IMR-90 (cell line): ENCODE data around the gene EXOC4. TPM values are rescaled to one million over a fixed set of nuclear protein-coding genes. Genes with fewer than 3 reads are reported as not detected.

Source experiments
- ATAC-seq: fragments of 200-7000 bp; cut with Tn5 transposase; 2 replicates; pipeline ENCODE4 v1.9.1; 2020; ENCODE audit warnings: low read depth, mild to moderate bottlenecking, moderate library complexity
- BruUV-seq: library from RNA; stranded (reverse); fragments of 400-500 nt; replicated peaks from 2 replicates; lab custom pipeline; 2021; lab: Mats Ljungman, UMichigan
- CTCF ChIA-PET: fragments of 300-600 bp; formaldehyde crosslinking; extraction: SDS; loops from one replicate; lab custom pipeline; 2021; ENCODE audit warnings: antibody characterized with exemption; lab: Yijun Ruan, JAX
- POLR2A ChIA-PET: fragments of 300-600 bp; sonication (Branson Sonifier 250); formaldehyde crosslinking; loops from one replicate; lab custom pipeline; 2022; ENCODE audit warnings: antibody characterized with exemption; ENCODE audit not compliant: unreplicated experiment; lab: Charles Lee
- DNase-seq: peaks from one replicate; pipeline ENCODE4 v3.0.0; 2013
- H2AFZ ChIP-seq: replicated peaks from 2 replicates; pipeline ENCODE3; 2013; ENCODE audit warnings: low read length, mild to moderate bottlenecking; ENCODE audit not compliant: poor library complexity
- H2AK5ac ChIP-seq: 2 replicates; pipeline ENCODE4 v1.6.1; 2013; ENCODE audit warnings: low read depth, low read length, inconsistent platforms
- H2AK9ac ChIP-seq: replicated peaks from 2 replicates; pipeline ENCODE3; 2013; ENCODE audit warnings: mild to moderate bottlenecking, low read depth, low read length, moderate library complexity; ENCODE audit not compliant: poor library complexity
- H2BK120ac ChIP-seq: 2 replicates; pipeline ENCODE4 v1.6.1; 2013; ENCODE audit warnings: low read depth, low read length, inconsistent platforms
- H2BK15ac ChIP-seq: 3 replicates; pipeline ENCODE4 v1.6.1; 2013; ENCODE audit warnings: low read depth, low read length, inconsistent platforms
- H2BK20ac ChIP-seq: 2 replicates; pipeline ENCODE4 v1.6.1; 2013; ENCODE audit warnings: low read depth, mild to moderate bottlenecking, inconsistent platforms, low read length, moderate library complexity
- H2BK5ac ChIP-seq: 2 replicates; pipeline ENCODE4 v1.6.1; 2013; ENCODE audit warnings: mild to moderate bottlenecking, low read depth, low read length, inconsistent platforms; ENCODE audit not compliant: poor library complexity, severe bottlenecking
- H3K14ac ChIP-seq: replicated peaks from 2 replicates; pipeline ENCODE4 v1.6.1; 2013; ENCODE audit warnings: low read depth, low read length, inconsistent platforms
- H3K18ac ChIP-seq: 2 replicates; pipeline ENCODE4 v1.6.1; 2013; ENCODE audit warnings: low read depth, low read length, control low read depth
- H3K23ac ChIP-seq: 2 replicates; pipeline ENCODE4 v1.6.1; 2013; ENCODE audit warnings: low read depth, low read length, inconsistent platforms
- H3K27ac ChIP-seq: 2 replicates; pipeline ENCODE4 v1.5.1; 2013; ENCODE audit warnings: mild to moderate bottlenecking, control low read depth, low read length; ENCODE audit not compliant: insufficient read depth
- H3K27me3 ChIP-seq: 2 replicates; pipeline ENCODE4 v1.6.1; 2013; ENCODE audit warnings: low read length; ENCODE audit not compliant: control insufficient read depth, insufficient read depth
- H3K36me3 ChIP-seq: 2 replicates; pipeline ENCODE4 v1.6.1; 2013; ENCODE audit warnings: low read length, mixed read lengths; ENCODE audit not compliant: control insufficient read depth, insufficient read depth
- H3K4ac ChIP-seq: 2 replicates; pipeline ENCODE4 v1.6.1; 2013; ENCODE audit warnings: low read depth, low read length, inconsistent platforms
- H3K4me1 ChIP-seq: 2 replicates; pipeline ENCODE4 v1.6.1; 2013; ENCODE audit warnings: low read length, mixed read lengths; ENCODE audit not compliant: control insufficient read depth, insufficient read depth
- H3K4me2 ChIP-seq: 2 replicates; pipeline ENCODE4 v1.6.1; 2013; ENCODE audit warnings: low read depth, mild to moderate bottlenecking, control low read depth, low read length, moderate library complexity
- H3K4me3 ChIP-seq: 2 replicates; pipeline ENCODE4 v1.5.1; 2013; ENCODE audit warnings: low read depth, mild to moderate bottlenecking, control low read depth, low read length, moderate library complexity; ENCODE audit not compliant: insufficient read depth
- H3K56ac ChIP-seq: 2 replicates; pipeline ENCODE4 v1.6.1; 2013; ENCODE audit warnings: low read length, inconsistent platforms; ENCODE audit not compliant: insufficient read depth; ENCODE audit errors: extremely low read depth
- H3K79me1 ChIP-seq, 2 experiments: 2 replicates each; pipeline ENCODE4 v1.6.1; 2013; ENCODE audit warnings: low read length in 2 of 2, inconsistent platforms in 1 of 2, low read depth in 1 of 2
- H3K9ac ChIP-seq: 2 replicates; pipeline ENCODE4 v1.6.1; 2013; ENCODE audit warnings: low read depth, low read length, control low read depth
- H3K9me1 ChIP-seq: 2 replicates; pipeline ENCODE4 v1.6.1; 2013; ENCODE audit warnings: low read length, inconsistent platforms; ENCODE audit not compliant: insufficient read depth
- H3K9me3 ChIP-seq: 2 replicates; pipeline ENCODE4 v1.6.1; 2013; ENCODE audit warnings: low read length; ENCODE audit not compliant: control insufficient read depth, insufficient read depth
- H4K20me1 ChIP-seq: 2 replicates; pipeline ENCODE4 v1.6.1; 2013; ENCODE audit warnings: low read length, inconsistent platforms; ENCODE audit not compliant: insufficient read depth
- H4K5ac ChIP-seq: 2 replicates; pipeline ENCODE4 v1.6.1; 2013; ENCODE audit warnings: mild to moderate bottlenecking, low read depth, low read length, control low read depth
- H4K8ac ChIP-seq, 2 experiments: 2 replicates each; pipeline ENCODE4 v1.6.1; 2013; ENCODE audit warnings: low read depth in 2 of 2, low read length in 2 of 2, control low read depth in 1 of 2, inconsistent platforms in 1 of 2
- H4K91ac ChIP-seq: 2 replicates; pipeline ENCODE4 v1.6.1; 2013; ENCODE audit warnings: low read depth, low read length, inconsistent platforms; ENCODE audit not compliant: insufficient read depth
- BHLHE40 ChIP-seq: fragments of 150-350 bp; IDR thresholded peaks from 2 replicates; pipeline ENCODE4 v1.6.1; 2016; ENCODE audit warnings: mild to moderate bottlenecking, low read depth, low read length
- CEBPB ChIP-seq: IDR thresholded peaks from 2 replicates; pipeline ENCODE4 v1.6.1; 2012; ENCODE audit warnings: low read depth, low read length, improper control_type of control experiment
- CHD1 ChIP-seq: IDR thresholded peaks from 2 replicates; pipeline ENCODE4 v1.6.1; 2012; ENCODE audit warnings: low read depth, low read length, improper control_type of control experiment
- FOS ChIP-seq: fragments of 150-350 bp; IDR thresholded peaks from 2 replicates; pipeline ENCODE4 v1.6.1; 2016; ENCODE audit warnings: low read depth, low read length
- MAFK ChIP-seq: IDR thresholded peaks from 2 replicates; pipeline ENCODE4 v1.6.1; 2012; ENCODE audit warnings: low read depth, low read length, improper control_type of control experiment
- MAZ ChIP-seq: IDR thresholded peaks from 2 replicates; pipeline ENCODE4 v1.6.1; 2012; ENCODE audit warnings: low read depth, mild to moderate bottlenecking, low read length, improper control_type of control experiment, moderate library complexity, borderline replicate concordance
- MXI1 ChIP-seq: IDR thresholded peaks from 2 replicates; pipeline ENCODE4 v1.6.1; 2012; ENCODE audit warnings: low read depth, mild to moderate bottlenecking, low read length, moderate library complexity, borderline replicate concordance
- NFE2L2 ChIP-seq: fragments of 150-350 bp; IDR thresholded peaks from 2 replicates; pipeline ENCODE4 v1.6.1; 2016; ENCODE audit warnings: low read depth, mild to moderate bottlenecking, low read length
- POLR2A ChIP-seq: IDR thresholded peaks from 2 replicates; pipeline ENCODE4 v1.6.1; 2012; ENCODE audit warnings: mild to moderate bottlenecking, low read depth, low read length
- RCOR1 ChIP-seq: IDR thresholded peaks from 2 replicates; pipeline ENCODE4 v1.6.1; 2012; ENCODE audit warnings: mild to moderate bottlenecking, low read length, improper control_type of control experiment; ENCODE audit not compliant: insufficient replicate concordance
- SMC3 ChIP-seq: fragments of 150-350 bp; IDR thresholded peaks from 2 replicates; pipeline ENCODE4 v1.6.1; 2016; ENCODE audit warnings: low read depth, mild to moderate bottlenecking, antibody characterized with exemption, low read length, moderate library complexity
- WGBS, 2 experiments: methylation state at CpG; one replicate each; pipeline versions ENCODE4 v1.1.5 to v1.1.7; 2013; ENCODE audit warnings: missing lambda C conversion rate in 2 of 2; ENCODE audit not compliant: insufficient read length in 1 of 2; ENCODE audit errors: extremely low coverage in 2 of 2; 5-methylcytosine and 5-hydroxymethylcytosine counted together
- dilution Hi-C: fragments of 300-500 bp; cut with HindIII; formaldehyde crosslinking; loops from one replicate; pipeline ENCODE4 v1.14.3; 2018; ENCODE audit warnings: low sequenced_read_pairs; ENCODE audit not compliant: unreplicated experiment
- in situ Hi-C: fragments of 300-500 bp; cut with MboI; formaldehyde crosslinking; loops from 3 replicates; pipeline ENCODE4 v1.14.3; 2019; ENCODE audit warnings: low sequenced_read_pairs, inconsistent platforms, mixed read lengths
- intact Hi-C: fragments of 100-400 bp; cut with micrococcal nuclease; formaldehyde crosslinking; loops from 2 replicates; pipeline ENCODE4 v1.10.0; 2022
- polyA plus RNA-seq, 3 experiments: library from polyadenylated mRNA; depleted of rRNA; stranded (reverse); fragments of >200 nt; gene quantifications; 2 replicates each; pipeline ENCODE4 v1.2.3, GENCODE V29; 2012; ENCODE audit warnings: low replicate concordance in 1 of 3
- total RNA-seq: library from RNA; depleted of rRNA; stranded (reverse); fragments of >200 nt; gene quantifications from 2 replicates; pipeline ENCODE4 v1.2.3, GENCODE V29; 2012
- TF ChIP-seq, protein P1 (sequence below): fragments of 150-350 bp; IDR thresholded peaks from 2 replicates; pipeline ENCODE4 v1.6.1; 2016; ENCODE audit warnings: low read depth, mild to moderate bottlenecking, low read length, moderate library complexity, borderline replicate concordance
- TF ChIP-seq, protein P2 (sequence below): fragments of 150-350 bp; IDR thresholded peaks from 2 replicates; pipeline ENCODE4 v1.6.1; 2017; ENCODE audit warnings: mild to moderate bottlenecking, antibody characterized with exemption, low read length, low read depth
- TF ChIP-seq, protein P3 (sequence below): conservative IDR thresholded peaks from 2 replicates; pipeline ENCODE4 v1.5.1; 2012; ENCODE audit warnings: mild to moderate bottlenecking, low read depth, low read length, improper control_type of control experiment

Gene EXOC4
- total and polyA plus RNA-seq, 2 of the 4 experiments (the other 2 are of a cell fraction): 25.4 to 94.6 TPM

DNA sequence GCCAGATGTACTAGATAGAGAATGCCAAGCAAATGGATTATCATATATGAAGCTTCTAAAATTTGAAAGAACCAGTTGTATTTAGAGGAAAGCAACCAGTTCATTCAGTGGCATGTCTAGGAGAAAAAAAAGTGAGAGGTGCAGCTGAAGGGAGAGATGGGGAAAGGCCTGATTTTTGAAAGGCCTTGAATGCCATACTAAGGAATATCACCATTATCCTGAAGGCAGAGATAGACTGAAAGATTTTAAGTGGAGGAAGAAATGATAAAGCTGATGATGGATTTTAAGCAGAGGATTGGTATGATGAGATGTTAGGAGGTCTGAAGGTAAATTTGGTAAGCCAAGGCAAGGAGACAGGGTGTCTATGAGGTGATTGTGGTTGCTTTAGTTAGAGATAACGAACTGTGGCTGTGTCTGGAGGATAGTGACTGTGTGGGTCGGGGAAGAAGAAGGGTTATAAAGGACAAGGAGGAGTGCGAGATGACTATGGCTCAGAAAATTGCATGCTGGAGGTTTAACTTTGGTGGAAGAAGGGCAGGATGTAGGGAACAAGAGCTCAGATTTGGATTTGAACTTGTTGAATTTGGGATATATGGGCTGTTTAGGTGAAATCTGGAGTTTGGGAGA lies 330.8 kb downstream of the EXOC4 start:
- peak overlapping the region; percentile 96 for H3K56ac ChIP-seq
- peak overlapping the region; percentile 82 for H3K9ac ChIP-seq
- peak overlapping the region; percentile 100 for H3K27ac ChIP-seq
- BruUV-seq: no TSS peak
- ChIA-PET POLR2A (no interaction called here), CTCF (interaction anchor here (0.6 to 2.5 kb wide), 3 partner anchors 21 to 148 kb away, joined by 3 to 7 read pairs (median 7); no protein-coding TSS in a partner anchor)
- TF ChIP-seq FOS (no peak), CHD1 (no peak), MAFK (no peak), CEBPB (no peak), MAZ (no peak), RCOR1 (no peak), NFE2L2 (no peak), BHLHE40 (no peak), MXI1 (no peak), SMC3 (no peak), POLR2A (no peak)
- TF ChIP-seq, protein P1, sequence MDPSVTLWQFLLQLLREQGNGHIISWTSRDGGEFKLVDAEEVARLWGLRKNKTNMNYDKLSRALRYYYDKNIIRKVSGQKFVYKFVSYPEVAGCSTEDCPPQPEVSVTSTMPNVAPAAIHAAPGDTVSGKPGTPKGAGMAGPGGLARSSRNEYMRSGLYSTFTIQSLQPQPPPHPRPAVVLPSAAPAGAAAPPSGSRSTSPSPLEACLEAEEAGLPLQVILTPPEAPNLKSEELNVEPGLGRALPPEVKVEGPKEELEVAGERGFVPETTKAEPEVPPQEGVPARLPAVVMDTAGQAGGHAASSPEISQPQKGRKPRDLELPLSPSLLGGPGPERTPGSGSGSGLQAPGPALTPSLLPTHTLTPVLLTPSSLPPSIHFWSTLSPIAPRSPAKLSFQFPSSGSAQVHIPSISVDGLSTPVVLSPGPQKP: no peak
- TF ChIP-seq, protein P2, sequence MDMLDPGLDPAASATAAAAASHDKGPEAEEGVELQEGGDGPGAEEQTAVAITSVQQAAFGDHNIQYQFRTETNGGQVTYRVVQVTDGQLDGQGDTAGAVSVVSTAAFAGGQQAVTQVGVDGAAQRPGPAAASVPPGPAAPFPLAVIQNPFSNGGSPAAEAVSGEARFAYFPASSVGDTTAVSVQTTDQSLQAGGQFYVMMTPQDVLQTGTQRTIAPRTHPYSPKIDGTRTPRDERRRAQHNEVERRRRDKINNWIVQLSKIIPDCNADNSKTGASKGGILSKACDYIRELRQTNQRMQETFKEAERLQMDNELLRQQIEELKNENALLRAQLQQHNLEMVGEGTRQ: no peak
- TF ChIP-seq, protein P3, sequence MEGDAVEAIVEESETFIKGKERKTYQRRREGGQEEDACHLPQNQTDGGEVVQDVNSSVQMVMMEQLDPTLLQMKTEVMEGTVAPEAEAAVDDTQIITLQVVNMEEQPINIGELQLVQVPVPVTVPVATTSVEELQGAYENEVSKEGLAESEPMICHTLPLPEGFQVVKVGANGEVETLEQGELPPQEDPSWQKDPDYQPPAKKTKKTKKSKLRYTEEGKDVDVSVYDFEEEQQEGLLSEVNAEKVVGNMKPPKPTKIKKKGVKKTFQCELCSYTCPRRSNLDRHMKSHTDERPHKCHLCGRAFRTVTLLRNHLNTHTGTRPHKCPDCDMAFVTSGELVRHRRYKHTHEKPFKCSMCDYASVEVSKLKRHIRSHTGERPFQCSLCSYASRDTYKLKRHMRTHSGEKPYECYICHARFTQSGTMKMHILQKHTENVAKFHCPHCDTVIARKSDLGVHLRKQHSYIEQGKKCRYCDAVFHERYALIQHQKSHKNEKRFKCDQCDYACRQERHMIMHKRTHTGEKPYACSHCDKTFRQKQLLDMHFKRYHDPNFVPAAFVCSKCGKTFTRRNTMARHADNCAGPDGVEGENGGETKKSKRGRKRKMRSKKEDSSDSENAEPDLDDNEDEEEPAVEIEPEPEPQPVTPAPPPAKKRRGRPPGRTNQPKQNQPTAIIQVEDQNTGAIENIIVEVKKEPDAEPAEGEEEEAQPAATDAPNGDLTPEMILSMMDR: no peak
- peak overlapping the region; percentile 96 for H3K23ac ChIP-seq
- H3K4me2 ChIP-seq: peak overlapping the region; percentile 37; the same call in 1 of the 2 replicates
- H3K18ac ChIP-seq: peak overlapping the region; percentile 99
- intact Hi-C loops: loop anchor here (5.0 kb wide), 2 partner anchors 69 to 164 kb away; no protein-coding TSS in a partner anchor
- H3K9me3 ChIP-seq: no peaks in the 10 kb centered on the region
- peak overlapping the region; percentile 91 for H3K14ac ChIP-seq
- peaks cover 13% of the 10 kb centered on the region for H3K4me1 ChIP-seq
- no peak for DNase-seq
- peak overlapping the region; percentile 99 for H2BK20ac ChIP-seq
- H4K5ac ChIP-seq: peak overlapping the region; percentile 98
- WGBS, 2 experiments: 92% methylated on average over 2 of the region's 3 CpGs; no CpG with 5 or more reads in 1 of the 2 experiments
- peak overlapping the region; percentile 98 for H3K4ac ChIP-seq
- peak overlapping the region; percentile 98 for H2BK120ac ChIP-seq
- no peaks in the 10 kb centered on the region for H3K27me3 ChIP-seq
- in situ Hi-C loops: no loop called here
- no peak overlapping the region for H2AK9ac ChIP-seq
- H4K91ac ChIP-seq: peak overlapping the region; percentile 97
- peaks cover 11% of the 10 kb centered on the region for H3K9me1 ChIP-seq
- H3K4me3 ChIP-seq: no peak overlapping the region
- H4K8ac ChIP-seq: peak overlapping the region; percentile 92 to 99
- no peak for ATAC-seq
- peak overlapping the region; percentile 99; the same call in 2 of the 3 replicates for H2BK15ac ChIP-seq
- no peaks in the 10 kb centered on the region for H4K20me1 ChIP-seq
- H2BK5ac ChIP-seq: peak overlapping the region; percentile 100
- peaks cover 11 to 26% of the 10 kb centered on the region in 2 experiments; a peak in 3 of 4 replicates for H3K79me1 ChIP-seq
- dilution Hi-C loops: no loop called here
- H2AK5ac ChIP-seq: peak overlapping the region; percentile 99
- no peak overlapping the region for H2AFZ ChIP-seq
- no peaks in the 10 kb centered on the region for H3K36me3 ChIP-seq
